ENCODE measurements around the gene ATG9B. TPM values are rescaled to one million over a fixed set of nuclear protein-coding genes. Genes with fewer than 3 reads are reported as not detected.

The ATG9B gene
- total and polyA plus RNA-seq, 9 of the 15 experiments (the other 6 are each of a cell fraction or from before 2014, with no cell fraction given): 0.29 to 8.0 (median 2.1) TPM

- TF ChIP-seq NRF1 (conservative IDR thresholded peaks at IDR 0.05 in 1 of 2, IDR thresholded peaks at IDR 0.05 in 1 of 2): peak in 1 of 2 experiments; percentile 40; a peak in 1 of 4 replicates
- peak; percentile 23; the same call in 1 of the 2 replicates for TF ChIP-seq PKNOX1 (IDR thresholded peaks at IDR 0.05)
- TF ChIP-seq YY1 (IDR thresholded peaks at IDR 0.05; ENCODE audit: borderline replicate concordance in 1 of 3, control insufficient read depth in 1 of 3, extremely low read depth in 1 of 3, insufficient read depth in 3 of 3, insufficient read length in 1 of 3, insufficient replicate concordance in 2 of 3, low read depth in 1 of 3, low read length in 2 of 3): no peak
Observed at GRCh38 chr7:150996376-150997074, 27.8 kb downstream of the ATG9B start (continued).

- Histone ChIP-seq H3K9me1 (ENCODE audit: control insufficient read depth, insufficient read depth, low read length) (no peaks in the 10 kb centered on the region), H3K9ac (ENCODE audit: insufficient read depth in 1 of 2, low read depth in 2 of 2, low read length in 2 of 2) (no peak overlapping the region), H3K27ac (ENCODE audit: extremely low read depth, low read depth, low read length) (no peak overlapping the region), H3K79me2 (ENCODE audit: control insufficient read depth, insufficient read depth, low read length) (no peaks in the 10 kb centered on the region), H3K9me3 (replicated peaks; ENCODE audit: control insufficient read depth, insufficient read depth, low read depth, low read length) (no peaks in the 10 kb centered on the region; the same call in 1 of the 2 replicates), H3K36me3 (ENCODE audit: control insufficient read depth, insufficient read depth, low read length) (no peaks in the 10 kb centered on the region), H3K4me1 (replicated peaks in 1 of 2; ENCODE audit: control insufficient read depth in 2 of 2, insufficient read depth in 2 of 2, low read length in 2 of 2) (peaks cover 46 to 56% of the 10 kb centered on the region in 2 experiments), H4K20me1 (replicated peaks; ENCODE audit: control insufficient read depth, insufficient read depth, low read length) (peaks cover 5% of the 10 kb centered on the region; the same call in 1 of the 2 replicates), H2AFZ (ENCODE audit: low read depth, low read length) (no peak overlapping the region), H3K4me2 (ENCODE audit: insufficient read depth, low read length) (no peak overlapping the region; the same call in 1 of the 2 replicates), H3K4me3 (no peak overlapping the region), H3K27me3 (ENCODE audit: control insufficient read depth in 2 of 2, insufficient read depth in 2 of 2, low read length in 2 of 2) (no peaks in the 10 kb centered on the region)
- FAIRE-seq (no peak), DNase-seq (ENCODE audit: extremely low read depth in 1 of 4, low spot score in 3 of 4) (no peak), ATAC-seq (peak; percentile 1)
- CTCF ChIA-PET (ENCODE audit: low intra/inter-chr PET ratio): no interaction called here
- 21% methylated on average over 19 of the region's 19 CpGs for WGBS (ENCODE audit: insufficient coverage, low coverage, missing lambda C conversion rate)
- intact Hi-C loops (cut with micrococcal nuclease) (loop anchor here (1.0 to 10.0 kb wide), 3 partner anchors 13 to 680 kb away; partner anchors contain the start of gene ABCB8), in situ Hi-C loops (cut with MboI) (no loop called here)
- POLR2A ChIA-PET: interaction anchor here (0.6 to 1.7 kb wide), 15 partner anchors 9 to 1797 kb away, joined by 3 to 12 read pairs (median 4); no protein-coding TSS in a partner anchor
- no TSS peak for BruUV-seq (replicated peaks)
- TF ChIP-seq ZNF274 (IDR thresholded peaks at IDR 0.05; ENCODE audit: borderline replicate concordance, low read depth, low read length) (no peak), KDM1A (IDR thresholded peaks at IDR 0.05) (no peak; a peak in 1 of 4 replicates), STAT6 (CRISPR knock-in tag; IDR thresholded peaks at IDR 0.05) (peak; percentile 9), ZNF551 (CRISPR knock-in tag; IDR thresholded peaks at IDR 0.05) (no peak), MTA1 (IDR thresholded peaks at IDR 0.05; ENCODE audit: borderline replicate concordance) (no peak), MBD1 (CRISPR knock-in tag; IDR thresholded peaks at IDR 0.05) (no peak), KLF1 (tag; IDR thresholded peaks at IDR 0.05) (0 out of 2 replicates have a peak, but pooled peaks have one; percentile 4), HIVEP1 (CRISPR knock-in tag; IDR thresholded peaks at IDR 0.05) (no peak), ZNF134 (CRISPR knock-in tag; conservative IDR thresholded peaks at IDR 0.05) (no peak), ZNF197 (CRISPR knock-in tag; IDR thresholded peaks at IDR 0.05; ENCODE audit: low read depth) (no peak)
Observed at GRCh38 chr7:150994838-150995510, 29.3 kb downstream of the ATG9B start.
